H1 (cell line): ENCODE results near the gene GTSE1. TPM values are rescaled to one million over a fixed set of nuclear protein-coding genes. Genes with fewer than 3 reads are reported as not detected.

Experiments used
- ASH2L ChIP-seq: fragments of 200-600, 300-600 bp; sonication (generic); IDR thresholded peaks from one replicate; pipeline ENCODE4 v1.7.1; 2017; ENCODE audit warnings: low read length
- BRCA1 ChIP-seq: IDR thresholded peaks from 2 replicates; pipeline ENCODE4 v1.6.1; 2012; ENCODE audit warnings: low read depth, low read length, improper control_type of control experiment
- CBX5 ChIP-seq: fragments of 300-800, 300-1000 bp; sonication (generic); IDR thresholded peaks from 2 replicates; pipeline ENCODE4 v1.7.1; 2016; ENCODE audit warnings: antibody characterized with exemption, low read length, low read depth
- CBX8 ChIP-seq: fragments of 300-800, 300-1000 bp; sonication (generic); IDR thresholded peaks from 2 replicates; pipeline ENCODE4 v1.7.1; 2016; ENCODE audit warnings: low read depth, low read length, borderline replicate concordance
- CHD1 ChIP-seq: IDR thresholded peaks from 2 replicates; pipeline ENCODE4 v1.6.1; 2012; ENCODE audit warnings: low read depth, low read length, improper control_type of control experiment
- EZH2 ChIP-seq: fragments of 200-600 bp; sonication (generic); IDR thresholded peaks from 2 replicates; pipeline ENCODE4 v1.7.1; 2012; ENCODE audit warnings: low read depth, mild to moderate bottlenecking, moderate library complexity, low read length, inconsistent platforms; ENCODE audit not compliant: severe bottlenecking
- FOSL1 ChIP-seq: IDR thresholded peaks from 2 replicates; pipeline ENCODE4 v1.6.1; 2011; ENCODE audit warnings: mild to moderate bottlenecking, low read depth, low read length, moderate library complexity; ENCODE audit not compliant: insufficient read depth
- GABPA ChIP-seq: IDR thresholded peaks from 2 replicates; pipeline ENCODE4 v1.6.1; 2011; ENCODE audit warnings: mild to moderate bottlenecking, low read length, moderate library complexity, borderline replicate concordance; ENCODE audit not compliant: insufficient read depth
- JUND ChIP-seq: IDR thresholded peaks from 2 replicates; pipeline ENCODE4 v1.6.1; 2011; ENCODE audit warnings: mild to moderate bottlenecking, improper control_type of control experiment, low read length
- MAFK ChIP-seq: IDR thresholded peaks from 2 replicates; pipeline ENCODE4 v1.6.1; 2012; ENCODE audit warnings: low read depth, mild to moderate bottlenecking, improper control_type of control experiment, low read length
- NRF1 ChIP-seq: IDR thresholded peaks from 2 replicates; pipeline ENCODE4 v1.6.1; 2011; ENCODE audit warnings: mild to moderate bottlenecking, low read depth, low read length, improper control_type of control experiment
- POLR2A ChIP-seq, 2 experiments: IDR thresholded peaks; 1 replicate in 1 of 2; 2 replicates in 1 of 2; pipeline ENCODE4 v1.6.1; 2011; ENCODE audit warnings: low read depth in 2 of 2, low read length in 2 of 2, mild to moderate bottlenecking in 2 of 2; ENCODE audit errors: control extremely low read depth in 1 of 2
- POLR2AphosphoS5 ChIP-seq: IDR thresholded peaks from 2 replicates; pipeline ENCODE4 v1.6.1; 2011; ENCODE audit warnings: low read depth, low read length
- RAD21 ChIP-seq, 2 experiments: IDR thresholded peaks in 1 of 2; conservative IDR thresholded peaks in 1 of 2; 2 replicates each; pipeline ENCODE4 v1.6.1; 2011; ENCODE audit warnings: low read depth in 2 of 2, low read length in 2 of 2, improper control_type of control experiment in 1 of 2, inconsistent platforms in 1 of 2, mild to moderate bottlenecking in 1 of 2, moderate library complexity in 1 of 2
- RBBP5 ChIP-seq: IDR thresholded peaks from 2 replicates; pipeline ENCODE4 v1.7.1; 2012; ENCODE audit warnings: low read depth, mild to moderate bottlenecking, inconsistent platforms, low read length, moderate library complexity, borderline replicate concordance
- SIRT6 ChIP-seq: IDR thresholded peaks from one replicate; pipeline ENCODE4 v1.7.1; 2012; ENCODE audit warnings: low read length, inconsistent platforms
- SP2 ChIP-seq: IDR thresholded peaks from 2 replicates; pipeline ENCODE4 v1.6.1; 2012; ENCODE audit warnings: mild to moderate bottlenecking, low read length, inconsistent platforms
- SP4 ChIP-seq: IDR thresholded peaks from 2 replicates; pipeline ENCODE4 v1.6.1; 2012; ENCODE audit warnings: low read length, inconsistent platforms
- SRF ChIP-seq: IDR thresholded peaks from 2 replicates; pipeline ENCODE4 v1.6.1; 2011; ENCODE audit warnings: mild to moderate bottlenecking, low read depth, low read length, moderate library complexity
- SUZ12 ChIP-seq: fragments of 200-600 bp; sonication (generic); IDR thresholded peaks from 2 replicates; pipeline ENCODE4 v1.6.1; 2012; ENCODE audit warnings: mild to moderate bottlenecking, inconsistent platforms, low read length, moderate library complexity, mixed read lengths
- TAF1 ChIP-seq: IDR thresholded peaks from 2 replicates; pipeline ENCODE4 v1.6.1; 2011; ENCODE audit warnings: mild to moderate bottlenecking, low read depth, low read length
- TCF12 ChIP-seq: IDR thresholded peaks from 2 replicates; pipeline ENCODE4 v1.6.1; 2011; ENCODE audit warnings: low read depth, mild to moderate bottlenecking, low read length
- YY1 ChIP-seq: IDR thresholded peaks from 2 replicates; pipeline ENCODE4 v1.6.1; 2011; ENCODE audit warnings: low read depth, mild to moderate bottlenecking, low read length
- ZNF274 ChIP-seq: IDR thresholded peaks from 2 replicates; pipeline ENCODE4 v1.7.0; 2012; ENCODE audit warnings: low read length, borderline replicate concordance; ENCODE audit errors: extremely low read depth
- polyA plus RNA-seq, 7 experiments: library from polyadenylated mRNA; depleted of rRNA in 3 of 7; stranded (reverse) in 5 of 7; unstranded in 2 of 7; fragments of >200 nt in 5 of 7; fragments of 200-250 nt in 2 of 7; gene quantifications; 1 replicate in 5 of 7; 2 replicates in 1 of 7; 4 replicates in 1 of 7; pipeline versions ENCODE4 v1.2.1 to v1.2.3, GENCODE V29; 2011 to 2013; ENCODE audit warnings: missing spikeins in 2 of 7, mixed read lengths in 2 of 7
- total RNA-seq: library from RNA; stranded (reverse); fragmentation: NEBNext Ultra II Directional; extraction: Animal tissue kit (Norgen Biotek cat#: 25700); gene quantifications from 2 replicates; pipeline ENCODE4 v1.2.1, GENCODE V29; 2021
- TF ChIP-seq, protein P1 (sequence below): IDR thresholded peaks from 2 replicates; pipeline ENCODE4 v1.6.1; 2011; ENCODE audit warnings: low read depth, mild to moderate bottlenecking, low read length; ENCODE audit not compliant: insufficient read depth

The GTSE1 gene
- total and polyA plus RNA-seq, 2 of the 8 experiments (the other 6 are each of a cell fraction or from before 2014, with no cell fraction given), result 17.5 to 38.6 TPM

DNA sequence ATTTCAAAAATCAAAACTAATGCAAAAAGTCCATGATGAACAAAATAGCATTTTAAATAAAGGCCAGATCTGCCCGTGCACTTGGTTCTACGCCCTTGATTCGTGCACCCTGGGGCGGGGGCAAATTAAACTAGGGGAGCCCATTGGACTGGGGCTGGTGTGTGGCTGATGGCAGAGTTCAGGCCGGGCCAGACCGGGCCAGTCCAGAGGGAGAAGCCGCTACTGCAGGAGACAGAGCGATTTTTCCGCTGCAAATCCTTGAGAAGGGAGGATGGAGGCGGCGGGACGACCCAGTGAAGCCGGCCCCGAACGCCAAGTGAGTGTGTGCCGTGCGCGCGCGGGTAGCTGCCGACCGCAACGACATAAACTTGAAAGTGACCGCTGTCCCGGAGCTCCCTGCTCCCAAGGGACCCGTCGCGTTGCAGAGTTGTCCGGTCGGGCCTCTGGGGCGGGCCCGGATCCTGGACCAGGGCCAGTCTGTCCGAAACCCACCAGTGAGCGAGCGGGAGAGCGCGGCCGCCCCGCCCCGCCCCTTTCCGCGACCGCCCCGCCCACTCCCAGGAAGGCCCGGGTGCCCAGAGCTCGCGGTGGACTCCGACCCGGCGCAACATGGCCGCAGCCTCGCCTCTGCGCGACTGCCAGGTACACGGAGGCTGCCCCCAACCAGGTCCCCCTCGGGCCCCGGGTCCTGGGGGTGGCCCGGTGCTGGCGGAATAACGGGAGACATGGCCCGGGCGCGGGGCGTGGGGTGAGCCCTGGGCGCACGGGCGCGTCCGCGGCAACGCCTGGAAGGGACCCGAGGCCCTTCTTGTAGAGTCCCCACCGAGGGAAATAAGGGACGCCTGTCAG, 29.0 kb upstream of the GTSE1 start, which contains the start of gene TTC38 (continued):
- TF ChIP-seq POLR2AphosphoS5 (no peak), RBBP5 (no peak), TAF1 (peak; percentile 11; the same call in 1 of the 2 replicates), SP2 (no peak), CBX5 (no peak), NRF1 (no peak), FOSL1 (no peak), CBX8 (no peak), RAD21 (IDR thresholded peaks at IDR 0.05 in 1 of 2, conservative IDR thresholded peaks at IDR 0.05 in 1 of 2; ENCODE audit: low read depth in 2 of 2, low read length in 2 of 2) (no peak), ASH2L (peak; percentile 53), MAFK (no peak), TCF12 (no peak), SRF (no peak), GABPA (no peak), SUZ12 (no peak), SP4 (no peak), BRCA1 (no peak), POLR2A (IDR thresholded peaks at IDR 0.05; ENCODE audit: control extremely low read depth in 1 of 2, low read depth in 2 of 2, low read length in 2 of 2) (peak in 1 of 2 experiments; percentile 49; a peak in 1 of 3 replicates), CHD1 (no peak), SIRT6 (no peak), JUND (no peak), ZNF274 (no peak), YY1 (peak; percentile 73; the same call in 1 of the 2 replicates), EZH2 (no peak)
- TF ChIP-seq, protein P1, sequence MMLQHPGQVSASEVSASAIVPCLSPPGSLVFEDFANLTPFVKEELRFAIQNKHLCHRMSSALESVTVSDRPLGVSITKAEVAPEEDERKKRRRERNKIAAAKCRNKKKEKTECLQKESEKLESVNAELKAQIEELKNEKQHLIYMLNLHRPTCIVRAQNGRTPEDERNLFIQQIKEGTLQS, result no peak
